ENCODE data around the gene MARCO.

Gene MARCO

GRCh38 chr2:118911936-118912335 is 30.1 kb upstream of the MARCO start:
- Histone ChIP-seq H3K27ac (ENCODE audit: low read length) (no peak overlapping the region), H3K9me3 (ENCODE audit: control insufficient read depth in 2 of 2, low read length in 2 of 2) (peaks cover 2 to 3% of the 10 kb centered on the region in 2 donors), H3K9ac (ENCODE audit: low read length in 2 of 2) (no peak overlapping the region), H3K36me3 (ENCODE audit: control insufficient read depth in 2 of 2, insufficient read depth in 2 of 2, low read length in 2 of 2) (no peaks in the 10 kb centered on the region), H3K27me3 (ENCODE audit: control insufficient read depth in 1 of 2, insufficient read depth in 2 of 2, low read length in 2 of 2) (no peaks in the 10 kb centered on the region), H3K4me1 (ENCODE audit: control insufficient read depth, insufficient read depth, low read length) (no peaks in the 10 kb centered on the region), H3K4me3 (ENCODE audit: low read length in 2 of 2) (no peak overlapping the region)

GRCh38 chr2:118913131-118913802 is 28.7 kb upstream of the MARCO start:
- Histone ChIP-seq H3K4me3 (ENCODE audit: low read length in 2 of 2) (no peak overlapping the region), H3K9me3 (ENCODE audit: control insufficient read depth in 2 of 2, low read length in 2 of 2) (peaks cover 0 to 3% of the 10 kb centered on the region in 2 donors), H3K4me1 (ENCODE audit: control insufficient read depth, insufficient read depth, low read length) (no peaks in the 10 kb centered on the region), H3K27ac (ENCODE audit: low read length) (no peak overlapping the region), H3K9ac (ENCODE audit: low read length in 2 of 2) (no peak overlapping the region), H3K36me3 (ENCODE audit: control insufficient read depth in 2 of 2, insufficient read depth in 2 of 2, low read length in 2 of 2) (no peaks in the 10 kb centered on the region), H3K27me3 (ENCODE audit: control insufficient read depth in 1 of 2, insufficient read depth in 2 of 2, low read length in 2 of 2) (no peaks in the 10 kb centered on the region)

GRCh38 chr2:118913803-118914645 is 28.0 kb upstream of the MARCO start:
- Histone ChIP-seq H3K27ac (ENCODE audit: low read length) (no peak overlapping the region), H3K4me3 (ENCODE audit: low read length in 2 of 2) (no peak overlapping the region), H3K36me3 (ENCODE audit: control insufficient read depth in 2 of 2, insufficient read depth in 2 of 2, low read length in 2 of 2) (no peaks in the 10 kb centered on the region), H3K9ac (ENCODE audit: low read length in 2 of 2) (no peak overlapping the region), H3K4me1 (ENCODE audit: control insufficient read depth, insufficient read depth, low read length) (no peaks in the 10 kb centered on the region), H3K27me3 (ENCODE audit: control insufficient read depth in 1 of 2, insufficient read depth in 2 of 2, low read length in 2 of 2) (no peaks in the 10 kb centered on the region), H3K9me3 (ENCODE audit: control insufficient read depth in 2 of 2, low read length in 2 of 2) (peaks cover 0 to 3% of the 10 kb centered on the region in 2 donors)

GRCh38 chr2:118914721-118915453 is 27.1 kb upstream of the MARCO start:
- H3K9ac ChIP-seq (ENCODE audit: low read length in 2 of 2): no peak overlapping the region
- no peaks in the 10 kb centered on the region for H3K27me3 ChIP-seq (ENCODE audit: control insufficient read depth in 1 of 2, insufficient read depth in 2 of 2, low read length in 2 of 2)
- no peak overlapping the region for H3K4me3 ChIP-seq (ENCODE audit: low read length in 2 of 2)
- no peaks in the 10 kb centered on the region for H3K4me1 ChIP-seq (ENCODE audit: control insufficient read depth, insufficient read depth, low read length)
- no peaks in the 10 kb centered on the region for H3K36me3 ChIP-seq (ENCODE audit: control insufficient read depth in 2 of 2, insufficient read depth in 2 of 2, low read length in 2 of 2)
- H3K9me3 ChIP-seq (ENCODE audit: control insufficient read depth in 2 of 2, low read length in 2 of 2): peaks cover 0 to 3% of the 10 kb centered on the region in 2 donors
- no peak overlapping the region for H3K27ac ChIP-seq (ENCODE audit: low read length)

- H3K4me1 ChIP-seq (ENCODE audit: control insufficient read depth, insufficient read depth, low read length): no peaks in the 10 kb centered on the region
- no peak overlapping the region for H3K27ac ChIP-seq (ENCODE audit: low read length)
- H3K36me3 ChIP-seq (ENCODE audit: control insufficient read depth in 2 of 2, insufficient read depth in 2 of 2, low read length in 2 of 2): no peaks in the 10 kb centered on the region
- no peaks in the 10 kb centered on the region for H3K9me3 ChIP-seq (ENCODE audit: control insufficient read depth in 2 of 2, low read length in 2 of 2)
- H3K9ac ChIP-seq (ENCODE audit: low read length in 2 of 2): no peak overlapping the region
- no peak overlapping the region for H3K4me3 ChIP-seq (ENCODE audit: low read length in 2 of 2)
- H3K27me3 ChIP-seq (ENCODE audit: control insufficient read depth in 1 of 2, insufficient read depth in 2 of 2, low read length in 2 of 2): no peaks in the 10 kb centered on the region
Measured at GRCh38 chr2:118918017-118918416, 24.0 kb upstream of the MARCO start.

- Histone ChIP-seq H3K27me3 (ENCODE audit: control insufficient read depth in 1 of 2, insufficient read depth in 2 of 2, low read length in 2 of 2) (no peaks in the 10 kb centered on the region), H3K36me3 (ENCODE audit: control insufficient read depth in 2 of 2, insufficient read depth in 2 of 2, low read length in 2 of 2) (no peaks in the 10 kb centered on the region), H3K9me3 (ENCODE audit: control insufficient read depth in 2 of 2, low read length in 2 of 2) (no peaks in the 10 kb centered on the region), H3K4me3 (ENCODE audit: low read length in 2 of 2) (no peak overlapping the region), H3K27ac (ENCODE audit: low read length) (no peak overlapping the region), H3K9ac (ENCODE audit: low read length in 2 of 2) (no peak overlapping the region), H3K4me1 (ENCODE audit: control insufficient read depth, insufficient read depth, low read length) (no peaks in the 10 kb centered on the region)
Measured at GRCh38 chr2:118921646-118922045, 20.3 kb upstream of the MARCO start.

- H3K9ac ChIP-seq (ENCODE audit: low read length in 2 of 2): no peak overlapping the region
- no peaks in the 10 kb centered on the region for H3K27me3 ChIP-seq (ENCODE audit: control insufficient read depth in 1 of 2, insufficient read depth in 2 of 2, low read length in 2 of 2)
- no peak overlapping the region for H3K27ac ChIP-seq (ENCODE audit: low read length)
- no peaks in the 10 kb centered on the region for H3K9me3 ChIP-seq (ENCODE audit: control insufficient read depth in 2 of 2, low read length in 2 of 2)
- no peaks in the 10 kb centered on the region for H3K4me1 ChIP-seq (ENCODE audit: control insufficient read depth, insufficient read depth, low read length)
- no peak overlapping the region for H3K4me3 ChIP-seq (ENCODE audit: low read length in 2 of 2)
- H3K36me3 ChIP-seq (ENCODE audit: control insufficient read depth in 2 of 2, insufficient read depth in 2 of 2, low read length in 2 of 2): no peaks in the 10 kb centered on the region
Measured at GRCh38 chr2:118922254-118922653, 19.7 kb upstream of the MARCO start.

- no peak overlapping the region for H3K4me3 ChIP-seq (ENCODE audit: low read length in 2 of 2)
- H3K27ac ChIP-seq (ENCODE audit: low read length): no peak overlapping the region
- H3K9ac ChIP-seq (ENCODE audit: low read length in 2 of 2): no peak overlapping the region
- no peaks in the 10 kb centered on the region for H3K27me3 ChIP-seq (ENCODE audit: control insufficient read depth in 1 of 2, insufficient read depth in 2 of 2, low read length in 2 of 2)
- H3K36me3 ChIP-seq (ENCODE audit: control insufficient read depth in 2 of 2, insufficient read depth in 2 of 2, low read length in 2 of 2): no peaks in the 10 kb centered on the region
- no peaks in the 10 kb centered on the region for H3K4me1 ChIP-seq (ENCODE audit: control insufficient read depth, insufficient read depth, low read length)
- H3K9me3 ChIP-seq (ENCODE audit: control insufficient read depth in 2 of 2, low read length in 2 of 2): no peaks in the 10 kb centered on the region
Measured at GRCh38 chr2:118923371-118923770, 18.6 kb upstream of the MARCO start.

GRCh38 chr2:118925476-118925875 is 16.5 kb upstream of the MARCO start:
- Histone ChIP-seq H3K27ac (ENCODE audit: low read length) (no peak overlapping the region), H3K4me1 (ENCODE audit: control insufficient read depth, insufficient read depth, low read length) (no peaks in the 10 kb centered on the region), H3K27me3 (ENCODE audit: control insufficient read depth in 1 of 2, insufficient read depth in 2 of 2, low read length in 2 of 2) (no peaks in the 10 kb centered on the region), H3K9me3 (ENCODE audit: control insufficient read depth in 2 of 2, low read length in 2 of 2) (no peaks in the 10 kb centered on the region), H3K9ac (ENCODE audit: low read length in 2 of 2) (no peak overlapping the region), H3K36me3 (ENCODE audit: control insufficient read depth in 2 of 2, insufficient read depth in 2 of 2, low read length in 2 of 2) (no peaks in the 10 kb centered on the region), H3K4me3 (ENCODE audit: low read length in 2 of 2) (no peak overlapping the region)

- Histone ChIP-seq H3K27me3 (ENCODE audit: control insufficient read depth in 1 of 2, insufficient read depth in 2 of 2, low read length in 2 of 2) (no peaks in the 10 kb centered on the region), H3K36me3 (ENCODE audit: control insufficient read depth in 2 of 2, insufficient read depth in 2 of 2, low read length in 2 of 2) (no peaks in the 10 kb centered on the region), H3K27ac (ENCODE audit: low read length) (no peak overlapping the region), H3K4me1 (ENCODE audit: control insufficient read depth, insufficient read depth, low read length) (no peaks in the 10 kb centered on the region), H3K4me3 (ENCODE audit: low read length in 2 of 2) (no peak overlapping the region), H3K9me3 (ENCODE audit: control insufficient read depth in 2 of 2, low read length in 2 of 2) (no peaks in the 10 kb centered on the region), H3K9ac (ENCODE audit: low read length in 2 of 2) (no peak overlapping the region)
Measured at GRCh38 chr2:118925981-118926380, 16.0 kb upstream of the MARCO start.

Measured in stomach smooth muscle (tissue), 2 donors.